Neural progenitor cell (in vitro differentiated cells): Measurements from ENCODE around the gene TFDP1.

Experiments
- CTCF ChIP-seq: fragments of 200-600 bp; sonication (generic); IDR thresholded peaks from 2 replicates; pipeline ENCODE4 v1.5.1; 2017; ENCODE audit warnings: antibody characterized with exemption, mild to moderate bottlenecking
- EZH2 ChIP-seq: fragments of 200-600 bp; sonication (generic); IDR thresholded peaks from 2 replicates; pipeline ENCODE4 v1.6.1; 2017; ENCODE audit warnings: antibody characterized with exemption, mild to moderate bottlenecking, moderate library complexity
- EZH2phosphoT487 ChIP-seq: fragments of 200-600 bp; sonication (generic); IDR thresholded peaks from 2 replicates; pipeline ENCODE4 v1.6.1; 2017; ENCODE audit warnings: antibody characterized with exemption

- TF ChIP-seq CTCF (no peak), EZH2 (no peak), EZH2phosphoT487 (no peak)
These were observed 40.3 kb upstream of the TFDP1 start for GRCh38 chr13:113544071-113544891.
